SU-DHL-6 (cell line): ENCODE measurements around the gene WTAP.
"Not testable (repeated sequence)": the region's sequence is repeated elsewhere in the genome, so short reads cannot be mapped to it uniquely, and the experiment has no call there.

Experiments
- H2AFZ ChIP-seq: fragments of 200-600 bp; sonication (generic); 2 replicates; pipeline ENCODE4 v1.6.1; 2014; ENCODE audit warnings: low read depth, mild to moderate bottlenecking, moderate library complexity, mixed read lengths, antibody characterized with exemption, low read length; ENCODE audit not compliant: severe bottlenecking
- H3F3A ChIP-seq: fragments of 200-600 bp; shearing (Covaris generic); 2 replicates; pipeline ENCODE4 v1.6.0; 2016; ENCODE audit warnings: antibody characterized with exemption, mild to moderate bottlenecking; ENCODE audit not compliant: insufficient read depth
- H3K27ac ChIP-seq: fragments of 200-600 bp; sonication (generic); 2 replicates; pipeline ENCODE4 v1.5.1; 2016; ENCODE audit warnings: low read depth, mild to moderate bottlenecking, low read length, moderate library complexity, mixed read lengths
- H3K27me3 ChIP-seq: fragments of 200-600 bp; sonication (generic), shearing (Covaris generic); 2 replicates; pipeline ENCODE4 v1.6.0; 2014; ENCODE audit warnings: mild to moderate bottlenecking, low read length
- H3K36me3 ChIP-seq: fragments of 200-600 bp; sonication (generic); 2 replicates; pipeline ENCODE4 v1.6.1; 2014; ENCODE audit warnings: mild to moderate bottlenecking, low read length, mixed read lengths
- H3K4me2 ChIP-seq: fragments of 300-600, 200-600 bp; shearing (Covaris generic), sonication (generic); 2 replicates; pipeline ENCODE4 v1.6.0; 2014; ENCODE audit warnings: low read length, low read depth, mild to moderate bottlenecking; ENCODE audit not compliant: poor library complexity, severe bottlenecking
- H3K4me3 ChIP-seq: fragments of 200-600 bp; sonication (generic); 2 replicates; pipeline ENCODE4 v1.5.1; 2014; ENCODE audit warnings: antibody characterized with exemption, low read length, mild to moderate bottlenecking, mixed read lengths; ENCODE audit not compliant: insufficient read depth, poor library complexity, severe bottlenecking
- H3K79me2 ChIP-seq: fragments of 200-600 bp; sonication (generic); 2 replicates; pipeline ENCODE4 v1.6.1; 2014; ENCODE audit warnings: mild to moderate bottlenecking, low read length, moderate library complexity; ENCODE audit not compliant: insufficient read depth
- H3K9ac ChIP-seq: fragments of 200-600 bp; sonication (generic); 2 replicates; pipeline ENCODE4 v1.7.0; 2014; ENCODE audit warnings: mild to moderate bottlenecking, low read length
- H3K9me2 ChIP-seq: fragments of 200-600 bp; sonication (generic); replicated peaks from 2 replicates; pipeline ENCODE4 v1.6.1; 2014; ENCODE audit warnings: low read length; ENCODE audit not compliant: insufficient read depth
- H3K9me3 ChIP-seq: fragments of 200-600 bp; sonication (generic); 2 replicates; pipeline ENCODE4 v1.6.1; 2014; ENCODE audit warnings: low read length, mixed read lengths; ENCODE audit not compliant: insufficient read depth
- H4K20me1 ChIP-seq: fragments of 200-600 bp; sonication (generic); 2 replicates; pipeline ENCODE4 v1.6.1; 2014; ENCODE audit warnings: low read depth, mild to moderate bottlenecking, antibody characterized with exemption, low read length, moderate library complexity, mixed read lengths
- EZH2phosphoT487 ChIP-seq: fragments of 200-600 bp; sonication (generic), shearing (Covaris generic); conservative IDR thresholded peaks from 2 replicates; pipeline ENCODE4 v1.6.1; 2018; ENCODE audit warnings: mild to moderate bottlenecking, antibody characterized with exemption, low read length, moderate library complexity, mixed read lengths
- TF ChIP-seq, protein P1 (sequence below): fragments of 200-600 bp; sonication (generic); IDR thresholded peaks from one replicate; pipeline ENCODE4 v1.5.1; 2017; ENCODE audit warnings: antibody characterized with exemption, mild to moderate bottlenecking, low read length, moderate library complexity; ENCODE audit not compliant: insufficient read depth, poor library complexity, severe bottlenecking

Gene WTAP

DNA sequence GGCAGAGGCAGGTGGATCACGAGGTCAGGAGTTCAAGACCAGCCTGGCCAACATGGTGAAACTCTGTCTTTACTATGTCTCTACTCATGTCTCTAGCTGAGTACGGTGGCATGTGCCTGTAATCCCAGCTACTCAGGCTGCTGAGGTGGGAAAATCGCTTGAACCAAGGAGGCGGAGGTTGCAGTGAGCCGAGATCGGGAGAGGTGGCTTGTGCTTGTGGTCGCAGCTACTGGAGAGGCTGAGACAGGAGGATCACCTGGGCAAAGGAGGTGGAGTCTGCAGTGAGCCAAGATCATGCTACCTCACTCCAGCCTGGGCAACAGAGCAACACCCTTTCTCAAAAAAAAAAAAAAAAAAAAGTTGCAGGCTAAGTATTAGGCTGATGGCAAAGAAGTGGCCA, 8.0 kb upstream of the WTAP start:
- no peak overlapping the region for H3K27ac ChIP-seq
- H3K9me2 ChIP-seq, result no peaks in the 10 kb centered on the region
- H3K27me3 ChIP-seq, result no peaks in the 10 kb centered on the region
- H3K9ac ChIP-seq, result no peak overlapping the region
- no peak for TF ChIP-seq EZH2phosphoT487
- TF ChIP-seq, protein P1, sequence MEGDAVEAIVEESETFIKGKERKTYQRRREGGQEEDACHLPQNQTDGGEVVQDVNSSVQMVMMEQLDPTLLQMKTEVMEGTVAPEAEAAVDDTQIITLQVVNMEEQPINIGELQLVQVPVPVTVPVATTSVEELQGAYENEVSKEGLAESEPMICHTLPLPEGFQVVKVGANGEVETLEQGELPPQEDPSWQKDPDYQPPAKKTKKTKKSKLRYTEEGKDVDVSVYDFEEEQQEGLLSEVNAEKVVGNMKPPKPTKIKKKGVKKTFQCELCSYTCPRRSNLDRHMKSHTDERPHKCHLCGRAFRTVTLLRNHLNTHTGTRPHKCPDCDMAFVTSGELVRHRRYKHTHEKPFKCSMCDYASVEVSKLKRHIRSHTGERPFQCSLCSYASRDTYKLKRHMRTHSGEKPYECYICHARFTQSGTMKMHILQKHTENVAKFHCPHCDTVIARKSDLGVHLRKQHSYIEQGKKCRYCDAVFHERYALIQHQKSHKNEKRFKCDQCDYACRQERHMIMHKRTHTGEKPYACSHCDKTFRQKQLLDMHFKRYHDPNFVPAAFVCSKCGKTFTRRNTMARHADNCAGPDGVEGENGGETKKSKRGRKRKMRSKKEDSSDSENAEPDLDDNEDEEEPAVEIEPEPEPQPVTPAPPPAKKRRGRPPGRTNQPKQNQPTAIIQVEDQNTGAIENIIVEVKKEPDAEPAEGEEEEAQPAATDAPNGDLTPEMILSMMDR, result no peak
- no peak overlapping the region for H2AFZ ChIP-seq
- H4K20me1 ChIP-seq, result no peaks in the 10 kb centered on the region
- no peak overlapping the region for H3K4me2 ChIP-seq
- H3K9me3 ChIP-seq, result no peaks in the 10 kb centered on the region
- H3K36me3 ChIP-seq, result no peaks in the 10 kb centered on the region; the same call in 1 of the 2 replicates
- H3F3A ChIP-seq, result no peaks in the 10 kb centered on the region; the same call in 1 of the 2 replicates
- H3K4me3 ChIP-seq, result no peak overlapping the region
- peaks cover 35% of the 10 kb centered on the region for H3K79me2 ChIP-seq

DNA sequence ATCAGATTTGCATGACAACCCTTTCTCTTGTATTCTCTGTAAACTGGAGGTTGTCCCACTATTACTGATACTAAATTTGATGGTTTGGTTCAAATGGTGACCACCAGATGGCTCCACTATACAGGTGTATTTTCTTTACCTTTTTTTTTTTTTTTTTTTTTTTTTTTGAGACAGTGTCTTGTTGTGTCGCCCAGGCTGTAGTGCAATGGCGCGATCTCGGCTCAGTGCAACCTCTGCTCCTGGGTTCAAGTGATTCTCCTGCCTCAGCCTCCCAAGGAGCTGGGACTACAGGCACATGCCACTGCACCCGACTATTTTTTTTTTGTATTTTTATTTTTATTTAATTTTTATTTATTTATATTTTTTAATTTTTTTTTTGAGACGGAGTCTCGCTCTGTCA, 6.6 kb upstream of the WTAP start:
- Histone ChIP-seq H3F3A (no peaks in the 10 kb centered on the region; the same call in 1 of the 2 replicates), H3K9ac (no peak overlapping the region), H4K20me1 (no peaks in the 10 kb centered on the region), H3K9me3 (no peaks in the 10 kb centered on the region), H3K27me3 (no peaks in the 10 kb centered on the region), H3K4me2 (no peak overlapping the region), H2AFZ (no peak overlapping the region), H3K9me2 (no peaks in the 10 kb centered on the region), H3K36me3 (no peaks in the 10 kb centered on the region; the same call in 1 of the 2 replicates), H3K4me3 (no peak overlapping the region), H3K79me2 (peaks cover 49% of the 10 kb centered on the region), H3K27ac (no peak overlapping the region)
- TF ChIP-seq EZH2phosphoT487, result no peak
- TF ChIP-seq, protein P1, result peak; percentile 23

DNA sequence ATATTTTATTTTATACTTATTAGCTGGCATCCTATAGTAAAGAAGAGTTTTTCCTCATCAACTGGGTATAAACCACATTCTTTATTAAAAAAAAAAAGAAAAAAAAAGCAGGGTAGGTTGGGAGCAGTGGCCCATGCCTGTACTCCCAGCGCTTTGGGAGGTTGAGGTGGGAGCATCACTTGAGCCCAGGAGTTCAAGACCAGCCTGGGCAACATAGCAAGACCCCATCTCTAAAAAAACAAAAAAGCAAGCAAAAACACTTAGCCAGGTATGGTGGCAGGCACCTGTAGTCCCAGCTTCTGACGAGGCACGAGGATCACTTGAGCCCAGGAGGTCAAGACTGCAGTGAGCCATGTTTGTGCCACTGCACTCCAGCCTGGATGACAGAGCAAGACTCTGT, 5.3 kb upstream of the WTAP start:
- not testable (repeated sequence) for H3K36me3 ChIP-seq, H2AFZ ChIP-seq, H3K9ac ChIP-seq, H3K27me3 ChIP-seq, H3K9me3 ChIP-seq, H3K4me3 ChIP-seq, H3K27ac ChIP-seq, H4K20me1 ChIP-seq, H3F3A ChIP-seq, H3K4me2 ChIP-seq, H3K9me2 ChIP-seq
- peaks cover 58% of the 10 kb centered on the region for H3K79me2 ChIP-seq

DNA sequence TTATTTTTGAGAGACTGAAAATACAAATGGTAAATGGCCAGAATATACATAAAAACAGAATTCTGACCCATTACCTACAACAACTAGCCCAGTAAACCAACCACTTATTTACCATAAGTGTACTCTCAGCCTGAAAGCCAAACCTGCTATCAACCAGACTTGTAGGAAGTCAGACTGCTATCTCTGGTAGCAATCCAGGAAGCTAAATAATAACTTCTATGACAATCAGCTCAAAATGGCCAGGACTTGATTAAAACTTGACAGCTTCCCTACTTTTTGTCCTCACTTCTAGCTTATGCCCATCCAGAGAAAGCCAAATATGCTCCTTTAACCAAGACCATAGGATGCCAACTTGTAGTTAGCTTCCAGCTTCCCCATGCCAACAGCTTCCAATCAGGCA, 4.7 kb upstream of the WTAP start:
- Histone ChIP-seq H2AFZ (no peak overlapping the region), H3K36me3 (no peaks in the 10 kb centered on the region), H3K27ac (peak overlapping the region; percentile 33; the same call in 1 of the 2 replicates), H3K9me3 (no peaks in the 10 kb centered on the region), H3K27me3 (no peaks in the 10 kb centered on the region), H3K9me2 (no peaks in the 10 kb centered on the region), H3K9ac (no peak overlapping the region), H3K4me2 (no peak overlapping the region), H3K79me2 (peaks cover 58% of the 10 kb centered on the region), H4K20me1 (no peaks in the 10 kb centered on the region), H3F3A (no peaks in the 10 kb centered on the region; the same call in 1 of the 2 replicates), H3K4me3 (no peak overlapping the region)
- no peak for TF ChIP-seq EZH2phosphoT487
- TF ChIP-seq, protein P1, result no peak
